K562 (cell line): ENCODE measurements around the gene CD82. TPM values are rescaled to one million over a fixed set of nuclear protein-coding genes. Genes with fewer than 3 reads are reported as not detected.
A peak's percentile ranks its signal among the peaks of the same experiment; 100 is the strongest.

Source experiments
- ATF3 ChIP-seq, 2 experiments: fragments of 450-650 bp in 1 of 2; sonication (generic) in 1 of 2; formaldehyde crosslinking in 1 of 2; IDR thresholded peaks in 1 of 2; conservative IDR thresholded peaks in 1 of 2; 2 replicates each; pipeline versions ENCODE4 v1.6.1 to v1.8.1; 2016 to 2023; ENCODE audit warnings: mild to moderate bottlenecking in 2 of 2, moderate library complexity in 2 of 2, inconsistent platforms in 1 of 2, missing genetic modification reagents in 1 of 2
- BHLHE40 ChIP-seq: IDR thresholded peaks from 2 replicates; pipeline ENCODE4 v1.6.1; 2011; ENCODE audit warnings: low read length, improper control_type of control experiment
- DPF2 ChIP-seq: fragments of 450-650 bp; IDR thresholded peaks from 2 replicates; pipeline ENCODE4 v1.6.1; 2016
- E4F1 ChIP-seq: fragments of 250-450 bp; sonication (Bioruptor Pico); IDR thresholded peaks from 2 replicates; pipeline ENCODE4 v1.5.0; 2021; ENCODE audit warnings: mild to moderate bottlenecking, borderline replicate concordance
- FOSL1 ChIP-seq: fragments of 200-800 bp; sonication (Bioruptor generic); conservative IDR thresholded peaks from 2 replicates; pipeline ENCODE4 v1.6.1; 2016; ENCODE audit warnings: missing genetic modification characterization, missing compliant biosample characterization
- FOXM1 ChIP-seq, 2 experiments: fragments of 450-650 bp in 1 of 2; sonication (generic) in 1 of 2; formaldehyde crosslinking in 1 of 2; IDR thresholded peaks; 2 replicates each; pipeline versions ENCODE4 v1.6.1 to v1.9.0; 2017 to 2022; ENCODE audit warnings: low read depth in 2 of 2, mild to moderate bottlenecking in 2 of 2, missing genetic modification reagents in 1 of 2, moderate library complexity in 1 of 2
- FOXP1 ChIP-seq: sonication (generic); formaldehyde crosslinking; IDR thresholded peaks from 2 replicates; pipeline ENCODE4 v1.8.0; 2022; ENCODE audit warnings: mild to moderate bottlenecking, missing genetic modification reagents
- MLLT1 ChIP-seq, 2 experiments: fragments of 450-650 bp; IDR thresholded peaks; 2 replicates each; pipeline ENCODE4 v1.6.1; 2016
- MLX ChIP-seq, 2 experiments: fragments of 450-650 bp in 1 of 2; sonication (generic) in 1 of 2; formaldehyde crosslinking; conservative IDR thresholded peaks; 2 replicates each; pipeline versions ENCODE4 v1.4.0 to v1.8.1; 2020 to 2022; ENCODE audit warnings: mild to moderate bottlenecking in 1 of 2, missing genetic modification reagents in 1 of 2
- NR2C1 ChIP-seq, 2 experiments: fragments of 450-650 bp; IDR thresholded peaks; 2 replicates each; pipeline ENCODE4 v1.6.1; 2017; ENCODE audit warnings: mild to moderate bottlenecking in 2 of 2, antibody characterized with exemption in 1 of 2, inconsistent platforms in 1 of 2, missing compliant biosample characterization in 1 of 2, missing genetic modification characterization in 1 of 2
- PREB ChIP-seq: sonication (generic); formaldehyde crosslinking; IDR thresholded peaks from 2 replicates; pipeline ENCODE4 v1.8.1; 2023; ENCODE audit warnings: mild to moderate bottlenecking, missing genetic modification reagents
- PRPF4 ChIP-seq: fragments of 200-400 bp; formaldehyde crosslinking; IDR thresholded peaks from one replicate; pipeline ENCODE4 v1.6.1; 2017; ENCODE audit warnings: low read length, low read depth, mild to moderate bottlenecking; ENCODE audit not compliant: insufficient read depth, poor library complexity, severe bottlenecking
- ZBTB5 ChIP-seq: fragments of 450-650 bp; IDR thresholded peaks from 2 replicates; pipeline ENCODE4 v1.6.1; 2017; ENCODE audit warnings: antibody characterized with exemption
- ZNF384 ChIP-seq: IDR thresholded peaks from 2 replicates; pipeline ENCODE4 v1.6.1; 2012; ENCODE audit warnings: low read depth, low read length, improper control_type of control experiment
- ZNF449 ChIP-seq: fragments of 250-450 bp; sonication (Bioruptor Pico); IDR thresholded peaks from 2 replicates; pipeline ENCODE4 v1.8.0; 2022; ENCODE audit warnings: moderate library complexity, mild to moderate bottlenecking, inconsistent platforms
- polyA plus RNA-seq, 8 experiments: library from polyadenylated mRNA; depleted of rRNA in 4 of 8; stranded (reverse) in 5 of 8; unstranded in 3 of 8; fragments of >200 nt; fragmentation: Nextera tagmentation in 2 of 8; fragmentation: Illumina TruSeq in 1 of 8; extraction: Ambion mirVana in 2 of 8; extraction: Trizol in 1 of 8; gene quantifications; 2 replicates each; pipeline versions ENCODE4 v1.2.1 to v1.2.3, GENCODE V29; 2011 to 2014; ENCODE audit warnings: inconsistent platforms in 1 of 8, missing spikeins in 1 of 8
- total RNA-seq, 7 experiments: library from RNA; depleted of rRNA in 6 of 7; stranded (reverse); fragments of >200 nt in 6 of 7; fragmentation: Illumina TruSeq in 2 of 7; extraction: Trizol in 2 of 7; gene quantifications; 2 replicates each; pipeline versions ENCODE4 v1.2.1 to v1.2.3, GENCODE V29; 2011 to 2021; ENCODE audit warnings: low replicate concordance in 1 of 7

CD82 gene
- total and polyA plus RNA-seq, 9 of the 15 experiments (the other 6 are each of a cell fraction or from before 2014, with no cell fraction given), result 0.27 to 9.4 (median 3.0) TPM

- TF ChIP-seq E4F1 (CRISPR knock-in tag), result no peak
- no peak for TF ChIP-seq NR2C1 (IDR thresholded peaks at IDR 0.05)
- TF ChIP-seq NR2C1 (tag; IDR thresholded peaks at IDR 0.05), result no peak
- TF ChIP-seq DPF2, result 0 out of 2 replicates have a peak, but pooled peaks have one; percentile 20
- no peak for TF ChIP-seq PRPF4
- no peak for TF ChIP-seq FOXM1 (IDR thresholded peaks at IDR 0.05; ENCODE audit: low read depth)
- no peak for TF ChIP-seq FOXM1 (CRISPR knock-in tag; IDR thresholded peaks at IDR 0.05; ENCODE audit: low read depth)
- no peak for TF ChIP-seq ZBTB5
- no peak for TF ChIP-seq FOXP1
- peak; percentile 70 for TF ChIP-seq FOSL1 (tag)
- TF ChIP-seq PREB (CRISPR knock-in tag), result no peak
- TF ChIP-seq BHLHE40, result no peak
- TF ChIP-seq ATF3 (IDR thresholded peaks at IDR 0.05), result no peak
- no peak for TF ChIP-seq ATF3 (CRISPR knock-in tag; conservative IDR thresholded peaks at IDR 0.05)
- no peak for TF ChIP-seq MLX (CRISPR knock-in tag; conservative IDR thresholded peaks at IDR 0.05)
- TF ChIP-seq ZNF384, result no peak
- no peak for TF ChIP-seq ZNF449 (CRISPR knock-in tag)
- no peak for TF ChIP-seq MLLT1 (IDR thresholded peaks at IDR 0.05)
Measured at GRCh38 chr11:44564670-44565210, 723 bp upstream of the CD82 start (continued).
